ENCODE data around the gene SFXN3. TPM values are rescaled to one million over a fixed set of nuclear protein-coding genes. Genes with fewer than 3 reads are reported as not detected.

The SFXN3 gene
- total RNA-seq, 1 donor, result 81.6 TPM

DNA sequence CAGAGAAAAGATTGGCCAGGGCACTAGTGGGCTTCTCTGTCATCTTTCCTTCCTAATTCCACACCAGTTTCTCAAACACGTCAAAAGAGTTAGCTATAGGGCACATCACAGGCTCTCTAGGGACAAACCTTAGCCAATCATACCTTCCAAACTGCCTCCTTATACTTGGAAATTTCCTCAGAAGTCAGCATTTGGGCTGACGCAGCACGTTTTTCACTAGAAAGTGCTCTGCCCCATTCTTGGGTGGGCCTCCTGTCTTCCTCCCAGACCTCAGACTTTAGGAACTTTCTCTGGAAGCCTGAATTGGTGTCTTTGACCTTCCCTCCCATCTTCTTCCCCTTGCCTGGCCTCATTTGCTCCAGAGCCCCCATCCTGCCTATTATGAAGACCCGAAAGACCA lies 11.1 kb downstream of the SFXN3 start:
- TF ChIP-seq, protein P1, sequence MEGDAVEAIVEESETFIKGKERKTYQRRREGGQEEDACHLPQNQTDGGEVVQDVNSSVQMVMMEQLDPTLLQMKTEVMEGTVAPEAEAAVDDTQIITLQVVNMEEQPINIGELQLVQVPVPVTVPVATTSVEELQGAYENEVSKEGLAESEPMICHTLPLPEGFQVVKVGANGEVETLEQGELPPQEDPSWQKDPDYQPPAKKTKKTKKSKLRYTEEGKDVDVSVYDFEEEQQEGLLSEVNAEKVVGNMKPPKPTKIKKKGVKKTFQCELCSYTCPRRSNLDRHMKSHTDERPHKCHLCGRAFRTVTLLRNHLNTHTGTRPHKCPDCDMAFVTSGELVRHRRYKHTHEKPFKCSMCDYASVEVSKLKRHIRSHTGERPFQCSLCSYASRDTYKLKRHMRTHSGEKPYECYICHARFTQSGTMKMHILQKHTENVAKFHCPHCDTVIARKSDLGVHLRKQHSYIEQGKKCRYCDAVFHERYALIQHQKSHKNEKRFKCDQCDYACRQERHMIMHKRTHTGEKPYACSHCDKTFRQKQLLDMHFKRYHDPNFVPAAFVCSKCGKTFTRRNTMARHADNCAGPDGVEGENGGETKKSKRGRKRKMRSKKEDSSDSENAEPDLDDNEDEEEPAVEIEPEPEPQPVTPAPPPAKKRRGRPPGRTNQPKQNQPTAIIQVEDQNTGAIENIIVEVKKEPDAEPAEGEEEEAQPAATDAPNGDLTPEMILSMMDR (IDR thresholded peaks at IDR 0.05; ENCODE audit: insufficient read depth, low read depth, low read length), result no peak
- H3K4me3 ChIP-seq (ENCODE audit: low read depth, low read length), result peak overlapping the region; percentile 70
- no peak for DNase-seq (ENCODE audit: low read depth)

DNA sequence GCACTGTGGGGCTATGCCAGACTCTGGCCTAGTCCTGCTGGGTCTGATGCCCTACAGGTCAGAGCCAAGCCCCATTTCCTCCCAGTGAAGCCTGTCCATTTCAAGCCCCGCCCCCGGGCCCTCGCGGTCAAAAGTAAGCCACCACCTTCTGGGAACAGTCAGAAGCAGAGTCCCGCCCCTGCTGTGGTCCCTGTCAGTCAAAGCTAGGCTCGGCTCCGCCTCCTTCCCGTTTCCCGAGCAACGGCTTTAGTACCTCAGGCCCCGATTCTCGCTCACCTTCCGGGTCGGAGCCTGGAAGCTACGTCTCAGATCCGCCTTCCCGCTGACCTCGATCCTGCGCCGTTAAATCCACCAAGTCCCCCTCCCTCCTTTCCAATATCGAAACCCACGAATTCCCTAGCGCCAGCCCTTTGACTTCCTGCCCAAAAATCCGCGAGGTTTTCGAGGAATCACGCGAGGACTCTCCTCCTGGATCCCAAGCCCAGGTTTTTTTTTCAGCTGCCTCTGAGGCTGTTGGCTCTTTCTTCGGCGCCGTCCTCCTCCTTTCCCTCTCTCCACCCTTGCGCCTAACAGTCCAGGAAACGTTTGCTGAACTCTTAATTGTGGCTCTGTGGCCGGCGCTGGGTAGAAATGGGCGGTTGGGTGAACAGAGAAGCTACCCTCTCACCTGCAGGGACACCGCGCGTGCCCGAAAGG lies 11.8 kb downstream of the SFXN3 start:
- TF ChIP-seq, protein P1 (IDR thresholded peaks at IDR 0.05; ENCODE audit: insufficient read depth, low read depth, low read length), result no peak
- DNase-seq (ENCODE audit: low read depth), result peak; percentile 98
- peak overlapping the region; percentile 70 for H3K4me3 ChIP-seq (ENCODE audit: low read depth, low read length)

DNA sequence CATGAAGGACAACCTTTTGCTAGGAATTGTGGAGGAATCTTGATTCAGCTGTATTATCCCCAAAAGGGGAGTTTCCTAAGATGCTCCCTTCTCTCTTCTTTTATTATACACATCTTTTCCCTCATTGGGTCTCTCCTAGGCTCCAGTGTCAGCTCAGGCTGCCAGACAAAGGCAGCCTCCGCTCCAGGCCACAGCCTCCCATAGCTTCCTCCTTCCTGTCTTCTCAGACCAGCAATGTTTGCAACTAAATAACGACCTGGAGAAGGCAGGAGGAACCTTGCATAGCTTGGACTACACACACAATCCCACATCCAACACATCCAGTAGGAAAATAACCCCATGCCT lies 12.3 kb downstream of the SFXN3 start:
- TF ChIP-seq, protein P1 (IDR thresholded peaks at IDR 0.05; ENCODE audit: insufficient read depth, low read depth, low read length), result no peak
- DNase-seq (ENCODE audit: low read depth), result no peak
- peak overlapping the region; percentile 70 for H3K4me3 ChIP-seq (ENCODE audit: low read depth, low read length)

DNA sequence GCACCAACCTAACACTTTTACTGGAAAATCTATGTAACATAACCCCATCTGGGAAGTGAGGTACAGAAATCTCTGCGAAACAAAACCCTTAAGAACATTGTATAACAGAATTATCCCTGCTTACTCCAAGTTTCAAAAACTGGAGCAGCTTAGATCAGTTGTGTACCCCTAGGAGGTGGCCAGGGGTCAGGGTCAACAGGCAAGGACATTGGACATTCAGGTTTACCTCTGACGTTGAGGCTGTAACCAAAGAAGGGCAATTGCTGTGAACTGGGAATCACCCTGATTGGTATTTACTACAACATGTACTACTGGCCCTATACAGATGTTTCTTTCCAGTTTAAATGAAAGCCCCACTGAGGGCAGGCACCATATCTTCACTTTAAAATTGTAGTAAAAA lies 13.1 kb downstream of the SFXN3 start:
- no peak for DNase-seq (ENCODE audit: low read depth)
- TF ChIP-seq, protein P1 (IDR thresholded peaks at IDR 0.05; ENCODE audit: insufficient read depth, low read depth, low read length), result no peak

DNA sequence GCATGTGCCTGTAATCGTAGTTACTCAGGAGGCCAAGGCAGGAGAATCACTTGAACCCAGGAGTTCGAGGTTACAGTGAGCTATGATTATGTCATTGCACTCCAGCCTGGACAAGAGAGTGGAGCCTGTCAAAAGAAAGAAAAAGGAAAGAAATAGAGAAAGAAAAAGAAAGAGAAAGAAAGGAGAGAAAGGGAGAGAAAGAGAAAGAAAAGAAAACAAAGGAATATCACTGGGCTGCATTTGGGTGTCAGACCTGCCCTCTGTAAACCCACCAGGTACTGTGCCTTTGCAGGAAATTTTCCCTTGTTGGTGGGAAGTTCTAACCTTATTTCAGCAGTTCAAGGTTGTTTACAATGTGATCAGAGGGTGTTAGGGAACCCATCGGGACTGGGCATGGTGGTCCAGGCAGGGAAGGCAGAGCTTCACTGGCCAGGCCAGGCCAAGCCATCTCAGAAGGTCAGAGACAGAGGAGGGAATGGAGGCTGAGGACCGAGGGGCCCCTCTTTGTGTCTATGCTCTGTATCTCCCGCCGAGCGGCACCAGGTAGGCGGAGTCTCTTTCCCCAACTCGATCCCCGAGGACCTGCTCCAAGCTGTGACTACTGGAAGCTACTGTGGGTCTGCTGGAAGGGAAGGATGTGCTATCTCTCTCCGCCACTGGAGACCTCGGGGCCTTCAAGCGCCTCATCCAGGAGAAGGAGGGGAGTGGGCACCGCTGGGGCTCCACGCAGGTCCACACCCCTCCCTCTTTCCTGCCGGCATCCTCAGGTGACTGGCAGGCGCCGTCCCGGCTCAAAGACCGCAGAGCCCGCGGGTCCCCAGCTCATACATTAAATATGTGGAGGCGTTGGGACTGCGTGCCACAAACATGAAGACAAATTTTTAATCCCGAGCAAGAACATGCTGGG lies 15.6 kb downstream of the SFXN3 start:
- DNase-seq (ENCODE audit: low read depth), result no peak
- TF ChIP-seq, protein P1 (IDR thresholded peaks at IDR 0.05; ENCODE audit: insufficient read depth, low read depth, low read length), result no peak
- H3K4me3 ChIP-seq (ENCODE audit: low read depth, low read length), result no peak overlapping the region

More for the DNA sequence above, 13.1 kb downstream of the SFXN3 start:
- H3K4me3 ChIP-seq (ENCODE audit: low read depth, low read length), result no peak overlapping the region

DNA sequence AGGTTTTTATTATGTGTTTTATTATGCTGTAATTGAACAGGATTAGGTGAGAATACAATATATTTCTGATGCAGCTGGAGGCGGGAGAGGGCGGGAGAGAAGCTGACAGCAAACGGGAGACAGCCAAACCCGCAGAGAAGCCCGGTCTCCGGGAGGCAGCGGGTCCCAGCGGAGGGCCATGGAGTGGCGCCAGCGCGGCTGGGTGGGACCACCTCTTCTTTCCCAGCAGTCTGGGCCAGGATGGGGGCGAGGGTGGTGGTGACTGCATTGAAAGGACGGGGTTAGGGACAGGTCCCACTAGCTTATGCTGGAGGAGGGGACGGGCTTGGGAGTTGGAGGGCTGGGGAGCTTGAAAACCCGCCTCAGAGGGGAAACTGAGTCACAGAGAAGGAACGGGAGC lies 16.2 kb downstream of the SFXN3 start:
- TF ChIP-seq, protein P1 (IDR thresholded peaks at IDR 0.05; ENCODE audit: insufficient read depth, low read depth, low read length), result no peak
- no peak overlapping the region for H3K4me3 ChIP-seq (ENCODE audit: low read depth, low read length)

More for the DNA sequence above, 16.2 kb downstream of the SFXN3 start:
- no peak for DNase-seq (ENCODE audit: low read depth)
